Hindlimb muscle (tissue), 1 donor: Measurements from ENCODE around the gene ANKFY1. TPM values are rescaled to one million over a fixed set of nuclear protein-coding genes. Genes with fewer than 3 reads are reported as not detected.
"Not testable (repeated sequence)": the region's sequence is repeated elsewhere in the genome, so short reads cannot be mapped to it uniquely, and the experiment has no call there.

Experiments used
- DNase-seq: peaks from one replicate; pipeline ENCODE4 v3.0.0-alpha.2; 2013
- polyA plus RNA-seq: library from polyadenylated mRNA; unstranded; fragments of 120-200 nt; gene quantifications from one replicate; pipeline ENCODE4 v1.2.1, GENCODE V29; 2013; ENCODE audit not compliant: insufficient read length

The ANKFY1 gene
- polyA plus RNA-seq, 1 donor = 27.3 TPM

GRCh38 chr17:4214157-4214556, 49.6 kb downstream of the ANKFY1 start:
- no peak for DNase-seq

GRCh38 chr17:4209611-4210010, 54.2 kb downstream of the ANKFY1 start:
- no peak for DNase-seq

GRCh38 chr17:4208238-4208637, 55.5 kb downstream of the ANKFY1 start:
- DNase-seq = no peak

- DNase-seq = no peak
Measured at GRCh38 chr17:4206962-4207361, 56.8 kb downstream of the ANKFY1 start.

- DNase-seq = no peak
Measured at GRCh38 chr17:4205917-4206316, 57.9 kb downstream of the ANKFY1 start.

GRCh38 chr17:4204710-4205173, 59.0 kb downstream of the ANKFY1 start:
- peak; percentile 85 for DNase-seq

- no peak for DNase-seq
Measured at GRCh38 chr17:4204190-4204589, 59.6 kb downstream of the ANKFY1 start.

GRCh38 chr17:4201226-4201625, 62.6 kb downstream of the ANKFY1 start:
- DNase-seq = no peak

GRCh38 chr17:4199818-4200402, 63.9 kb downstream of the ANKFY1 start:
- peak; percentile 32 for DNase-seq

- DNase-seq = no peak
Measured at GRCh38 chr17:4198995-4199394, 64.8 kb downstream of the ANKFY1 start.

- DNase-seq = no peak
Measured at GRCh38 chr17:4195306-4195705, 68.5 kb downstream of the ANKFY1 start.

- no peak for DNase-seq
Measured at GRCh38 chr17:4194796-4195195, 69.0 kb downstream of the ANKFY1 start.

- not testable (repeated sequence) for DNase-seq
Measured at GRCh38 chr17:4190791-4191190, 73.0 kb downstream of the ANKFY1 start.

- DNase-seq = no peak
Measured at GRCh38 chr17:4189280-4189679, 74.5 kb downstream of the ANKFY1 start.

GRCh38 chr17:4188076-4188475, 75.7 kb downstream of the ANKFY1 start:
- DNase-seq = no peak

GRCh38 chr17:4187076-4187475, 76.7 kb downstream of the ANKFY1 start:
- no peak for DNase-seq

- DNase-seq = no peak
Measured at GRCh38 chr17:4186357-4186881, 77.4 kb downstream of the ANKFY1 start.

- no peak for DNase-seq
Measured at GRCh38 chr17:4185656-4186055, 78.1 kb downstream of the ANKFY1 start.

GRCh38 chr17:4184811-4185210, 79.0 kb downstream of the ANKFY1 start:
- DNase-seq = no peak

GRCh38 chr17:4182043-4182442, 81.7 kb downstream of the ANKFY1 start:
- DNase-seq = no peak

- DNase-seq = no peak
Measured at GRCh38 chr17:4180791-4181190, 83.0 kb downstream of the ANKFY1 start.

GRCh38 chr17:4179071-4179470, 84.7 kb downstream of the ANKFY1 start:
- no peak for DNase-seq

- no peak for DNase-seq
Measured at GRCh38 chr17:4178651-4179050, 85.1 kb downstream of the ANKFY1 start.

GRCh38 chr17:4177806-4178205, 86.0 kb downstream of the ANKFY1 start:
- DNase-seq = no peak
